HepG2 (cell line): Measurements from ENCODE around the gene BUB1B. TPM values are rescaled to one million over a fixed set of nuclear protein-coding genes. Genes with fewer than 3 reads are reported as not detected.

ENCODE experiments used
- ATAC-seq: fragments of 200-7000 bp; cut with Tn5 transposase; 3 replicates; pipeline ENCODE4 v1.9.1; 2020; ENCODE audit warnings: mild to moderate bottlenecking, moderate library complexity
- BruUV-seq: library from RNA; stranded (reverse); fragments of 400-500 nt; replicated peaks from 2 replicates; lab custom pipeline; 2021; lab: Mats Ljungman, UMichigan
- CTCF ChIA-PET: fragments of 300-600 bp; formaldehyde crosslinking; extraction: SDS; loops from one replicate; lab custom pipeline; 2021; ENCODE audit warnings: low total read pairs, inconsistent platforms, low intra/inter-chr PET ratio; lab: Yijun Ruan, JAX
- POLR2A ChIA-PET: fragments of 350-600 bp; sonication (Branson Sonifier 250); formaldehyde crosslinking; loops from one replicate; lab custom pipeline; 2020; ENCODE audit warnings: antibody characterized with exemption, inconsistent platforms; lab: Yijun Ruan, JAX
- DNase-seq: peaks from one replicate; pipeline ENCODE4 v3.0.0-alpha.2; 2015; ENCODE audit warnings: low spot score
- FAIRE-seq: peaks from 3 replicates; lab custom pipeline; 2011; peaks lifted over from hg19 to GRCh38; lab: Jason Lieb, UNC
- H2AFZ ChIP-seq: one replicate; pipeline ENCODE4 v1.6.1; 2011; ENCODE audit warnings: low read length, inconsistent platforms
- H3K27ac ChIP-seq: fragments of 300-600 bp; 3 replicates; pipeline ENCODE4 v1.8.0; 2011; ENCODE audit warnings: mixed run types, mild to moderate bottlenecking, mixed read lengths, low read length, inconsistent platforms; ENCODE audit not compliant: insufficient read depth; ENCODE audit errors: extremely low read length
- H3K27me3 ChIP-seq, 2 experiments: fragments of 200-600 bp in 1 of 2; 2 replicates in 1 of 2; 3 replicates in 1 of 2; pipeline versions ENCODE4 v1.6.0 to v1.8.0; 2011; ENCODE audit warnings: low read length in 2 of 2, mild to moderate bottlenecking in 2 of 2, moderate library complexity in 2 of 2, inconsistent platforms in 1 of 2; ENCODE audit not compliant: insufficient read depth in 2 of 2, control insufficient read depth in 1 of 2
- H3K36me3 ChIP-seq, 2 experiments: fragments of 200-600 bp in 1 of 2; replicated peaks in 1 of 2; 2 replicates in 1 of 2; 3 replicates in 1 of 2; pipeline versions ENCODE4 v1.5.1 to v1.8.0; 2011; ENCODE audit warnings: low read length in 2 of 2, inconsistent platforms in 1 of 2; ENCODE audit not compliant: insufficient read depth in 2 of 2, control insufficient read depth in 1 of 2
- H3K4me1 ChIP-seq: 2 replicates; pipeline ENCODE4 v1.5.1; 2012; ENCODE audit warnings: low read length, inconsistent platforms; ENCODE audit not compliant: insufficient read depth
- H3K4me2 ChIP-seq: 2 replicates; pipeline ENCODE4 v1.6.0; 2011; ENCODE audit warnings: low read depth, low read length, inconsistent platforms
- H3K4me3 ChIP-seq, 3 experiments: fragments of 200-600 bp in 1 of 3; sonication (generic), shearing (Covaris generic) in 1 of 3; replicated peaks in 1 of 3; 2 replicates each; pipeline ENCODE4 v1.5.1; 2011 to 2016; ENCODE audit warnings: low read length in 3 of 3, inconsistent platforms in 2 of 3, low read depth in 2 of 3, mild to moderate bottlenecking in 2 of 3, control low read depth in 1 of 3, mixed read lengths in 1 of 3; ENCODE audit not compliant: insufficient read depth in 1 of 3
- H3K79me2 ChIP-seq: one replicate; pipeline ENCODE4 v1.6.1; 2011; ENCODE audit warnings: low read length, inconsistent platforms; ENCODE audit not compliant: insufficient read depth
- H3K9ac ChIP-seq: 2 replicates; pipeline ENCODE4 v1.6.0; 2011; ENCODE audit warnings: mild to moderate bottlenecking, low read depth, low read length, inconsistent platforms; ENCODE audit not compliant: insufficient read depth
- H3K9me3 ChIP-seq: 2 replicates; pipeline ENCODE4 v1.5.1; 2012; ENCODE audit warnings: mild to moderate bottlenecking, low read length
- H4K20me1 ChIP-seq: 2 replicates; pipeline ENCODE4 v1.6.0; 2011; ENCODE audit warnings: inconsistent platforms, mild to moderate bottlenecking, low read length, moderate library complexity; ENCODE audit not compliant: insufficient read depth
- DPF2 ChIP-seq: sonication (generic); formaldehyde crosslinking; IDR thresholded peaks from 2 replicates; pipeline ENCODE4 v1.4.0; 2020; ENCODE audit warnings: mild to moderate bottlenecking, low read depth, missing genetic modification reagents, borderline replicate concordance
- ELF4 ChIP-seq: sonication (generic); formaldehyde crosslinking; IDR thresholded peaks from 2 replicates; pipeline ENCODE4 v1.5.0; 2020; ENCODE audit warnings: missing genetic modification reagents, mild to moderate bottlenecking, moderate library complexity, borderline replicate concordance
- FOXA3 ChIP-seq: IDR thresholded peaks from 2 replicates; pipeline ENCODE4 v1.6.1; 2016; ENCODE audit warnings: missing genetic modification reagents, missing compliant biosample characterization
- GABPA ChIP-seq, 2 experiments: IDR thresholded peaks; 2 replicates each; pipeline ENCODE4 v1.6.1; 2011 to 2016; ENCODE audit warnings: low read depth in 2 of 2, low read length in 1 of 2, missing biosample characterization in 1 of 2, missing genetic modification characterization in 1 of 2
- GATA4 ChIP-seq: sonication (generic); IDR thresholded peaks from 2 replicates; pipeline ENCODE4 v1.6.1; 2016; ENCODE audit warnings: antibody characterized with exemption, low read depth, borderline replicate concordance
- MAX ChIP-seq: IDR thresholded peaks from 2 replicates; pipeline ENCODE4 v1.6.1; 2012; ENCODE audit warnings: inconsistent platforms
- MXD1 ChIP-seq: sonication (generic); formaldehyde crosslinking; IDR thresholded peaks from 2 replicates; pipeline ENCODE4 v1.4.0; 2020; ENCODE audit warnings: mild to moderate bottlenecking, missing genetic modification reagents
- SKI ChIP-seq: fragments of 450-650 bp; IDR thresholded peaks from one replicate; pipeline ENCODE4 v1.6.1; 2018; ENCODE audit warnings: mild to moderate bottlenecking; ENCODE audit not compliant: partially characterized antibody
- TRIM22 ChIP-seq: fragments of 450-650 bp; IDR thresholded peaks from 2 replicates; pipeline ENCODE4 v1.6.1; 2017
- ZFP37 ChIP-seq: sonication (generic); formaldehyde crosslinking; IDR thresholded peaks from 2 replicates; pipeline ENCODE4 v1.4.0; 2020; ENCODE audit warnings: missing genetic modification reagents, borderline replicate concordance
- ZMAT3 ChIP-seq: sonication (generic); formaldehyde crosslinking; conservative IDR thresholded peaks from 2 replicates; pipeline ENCODE4 v1.7.0; 2021; ENCODE audit warnings: missing genetic modification reagents
- ZNF264 ChIP-seq: sonication (generic); formaldehyde crosslinking; IDR thresholded peaks from 2 replicates; pipeline ENCODE4 v1.4.0; 2020; ENCODE audit warnings: missing genetic modification reagents
- ZNF407 ChIP-seq: sonication (generic); formaldehyde crosslinking; IDR thresholded peaks from one replicate; pipeline ENCODE4 v1.5.1; 2020; ENCODE audit warnings: mild to moderate bottlenecking, missing genetic modification reagents; ENCODE audit errors: not compliant biosample characterization
- ZNF414 ChIP-seq: sonication (generic); formaldehyde crosslinking; IDR thresholded peaks from 2 replicates; pipeline ENCODE4 v1.5.0; 2020; ENCODE audit warnings: missing genetic modification reagents
- ZNF879 ChIP-seq: sonication (generic); formaldehyde crosslinking; IDR thresholded peaks from 2 replicates; pipeline ENCODE4 v1.8.1; 2023; ENCODE audit warnings: missing genetic modification reagents
- WGBS: methylation state at CpG from one replicate; pipeline ENCODE4 v1.1.6; 2017; ENCODE audit warnings: low lambda C conversion rate; 5-methylcytosine and 5-hydroxymethylcytosine counted together
- in situ Hi-C: cut with HindIII; loops from 2 replicates; pipeline ENCODE4 v1.10.0; 2017; ENCODE audit warnings: low pct_unique_long_range_greater_than_20kb; ENCODE audit not compliant: extremely low pct_ligation_motif_present
- intact Hi-C: fragments of 100-400 bp; cut with micrococcal nuclease; formaldehyde crosslinking; loops from one replicate; pipeline ENCODE4 v1.10.0; 2022; ENCODE audit not compliant: unreplicated experiment
- polyA plus RNA-seq, 8 experiments: library from polyadenylated mRNA; depleted of rRNA in 3 of 8; stranded (reverse) in 7 of 8; unstranded in 1 of 8; fragments of >200 nt; fragmentation: Illumina TruSeq in 4 of 8; extraction: Trizol in 4 of 8; gene quantifications; 2 replicates each; pipeline versions ENCODE4 v1.2.1 to v1.2.3, GENCODE V29; 2011 to 2016; ENCODE audit warnings: low read depth in 4 of 8, missing spikeins in 1 of 8, mixed read lengths in 1 of 8; ENCODE audit not compliant: insufficient read depth in 1 of 8
- total RNA-seq, 5 experiments: library from RNA; depleted of rRNA; stranded (reverse); fragments of >200 nt; fragmentation: Illumina TruSeq; extraction: Trizol; gene quantifications; 2 replicates each; pipeline ENCODE4 v1.2.3, GENCODE V29; 2016; ENCODE audit warnings: low read depth in 1 of 5

BUB1B gene
- total and polyA plus RNA-seq, 2 of the 13 experiments (the other 11 are each of a cell fraction or from before 2014, with no cell fraction given), result 26.2 to 63.5 TPM

- ChIA-PET CTCF (no interaction called here), POLR2A (no interaction called here)
- Histone ChIP-seq H3K27ac (no peak overlapping the region), H3K79me2 (no peaks in the 10 kb centered on the region), H3K4me3 (no peak overlapping the region), H4K20me1 (no peaks in the 10 kb centered on the region), H3K27me3 (peaks cover 0 to 13% of the 10 kb centered on the region in 2 experiments; a peak in 2 of 5 replicates), H3K36me3 (no peaks in the 10 kb centered on the region), H3K9me3 (no peaks in the 10 kb centered on the region), H3K9ac (no peak overlapping the region), H3K4me1 (no peaks in the 10 kb centered on the region), H3K4me2 (no peak overlapping the region), H2AFZ (no peak overlapping the region)
- no peak for FAIRE-seq
- ATAC-seq, result no peak
- no peak for DNase-seq
- in situ Hi-C loops (no loop called here), intact Hi-C loops (no loop called here)
- BruUV-seq, result no TSS peak
- 61% methylated on average over 7 of the region's 7 CpGs for WGBS
- TF ChIP-seq ZMAT3 (CRISPR knock-in tag) (no peak), TRIM22 (no peak), ZNF264 (no peak), ZFP37 (CRISPR knock-in tag) (no peak), MAX (no peak), DPF2 (no peak), ZNF879 (CRISPR knock-in tag) (no peak), ELF4 (no peak), MXD1 (CRISPR knock-in tag) (no peak), GABPA (IDR thresholded peaks at IDR 0.05; ENCODE audit: low read depth, low read length) (no peak), GABPA (CRISPR knock-in tag; IDR thresholded peaks at IDR 0.05; ENCODE audit: low read depth) (no peak), ZNF414 (CRISPR knock-in tag) (no peak), FOXA3 (CRISPR knock-in tag) (no peak), ZNF407 (CRISPR knock-in tag) (no peak), SKI (no peak), GATA4 (no peak)
These were observed 34.9 kb upstream of the BUB1B start for GRCh38 chr15:40125950-40126349.
